Esophagus squamous epithelium (tissue), 5 donors: Measurements from ENCODE around the gene ZNF385D. TPM values are rescaled to one million over a fixed set of nuclear protein-coding genes. Genes with fewer than 3 reads are reported as not detected.

ENCODE experiments used
- DNase-seq: peaks from one replicate; lab custom pipeline; 2025; lab: John Stamatoyannopoulos, UW
- H3K27ac ChIP-seq, 4 donors: fragments of 200-600 bp; sonication (generic); one replicate each; pipeline ENCODE4 v1.5.1; 2016 to 2019; ENCODE audit warnings: mild to moderate bottlenecking in 1 of 4
- H3K27me3 ChIP-seq, 4 donors: fragments of 200-600 bp; sonication (generic); 1 replicate in 3 of 4; 2 replicates in 1 of 4; pipeline versions ENCODE4 v1.5.1 to v1.6.0; 2017 to 2021; ENCODE audit warnings: antibody characterized with exemption in 1 of 4
- H3K36me3 ChIP-seq, 3 donors: fragments of 200-600 bp; sonication (generic); one replicate each; pipeline ENCODE4 v1.5.1; 2016 to 2019
- H3K4me1 ChIP-seq, 3 donors: fragments of 200-600 bp; sonication (generic); one replicate each; pipeline ENCODE4 v1.5.1; 2017 to 2019
- H3K4me3 ChIP-seq, 4 donors: fragments of 200-600 bp; sonication (generic); 1 replicate in 3 of 4; 2 replicates in 1 of 4; pipeline ENCODE4 v1.5.1; 2016 to 2019; ENCODE audit warnings: mild to moderate bottlenecking in 2 of 4, moderate library complexity in 1 of 4
- H3K9me3 ChIP-seq, 3 donors: fragments of 200-600 bp; sonication (generic); one replicate each; pipeline ENCODE4 v1.5.1; 2016 to 2019
- CTCF ChIP-seq, 6 experiments: fragments of 450-650 bp in 4 of 6; fragments of 200-600 bp in 2 of 6; sonication (generic) in 2 of 6; IDR thresholded peaks; one replicate each; pipeline ENCODE4 v1.5.1; 2016 to 2019; ENCODE audit warnings: antibody characterized with exemption in 6 of 6, mild to moderate bottlenecking in 4 of 6, moderate library complexity in 4 of 6
- POLR2A ChIP-seq, 4 donors: fragments of 450-650 bp; IDR thresholded peaks; one replicate each; pipeline ENCODE4 v1.6.1; 2017; ENCODE audit warnings: antibody characterized with exemption in 4 of 4, mild to moderate bottlenecking in 4 of 4, moderate library complexity in 3 of 4
- WGBS, 2 donors: methylation state at CpG; one replicate each; pipeline ENCODE4 v1.1.5; 2018; 5-methylcytosine and 5-hydroxymethylcytosine counted together
- intact Hi-C: fragments of 100-400 bp; cut with DNase I; formaldehyde crosslinking; loops from one replicate; pipeline ENCODE4 v1.15.0; 2022
- total RNA-seq, 4 donors: library from RNA; depleted of rRNA; stranded (reverse); fragments of >200 nt; gene quantifications; one replicate each; pipeline ENCODE4 v1.1.0, GENCODE V29; 2016
- donor health status: DM: yes; HTN: yes; CAD: no.

Gene ZNF385D
- 1 to 10 TPM in 1 of 4 donors, under 1 TPM in 3; 0.04 to 3.4 (median 0.50) TPM for total RNA-seq

- no peak for DNase-seq
- 4 to 8% methylated on average over 8 to 14 of the region's 31 CpGs for WGBS, 2 donors
- no peaks in the 10 kb centered on the region for H3K9me3 ChIP-seq
- peak within 1 kb of the TSS; percentile 15 to 66 (median 46) for H3K4me3 ChIP-seq
- no peaks in the 10 kb centered on the region for H3K27me3 ChIP-seq
- intact Hi-C loops: no loop called here
- peak within 1 kb of the TSS; percentile 15 to 83 (median 72) for H3K27ac ChIP-seq
- TF ChIP-seq POLR2A (IDR thresholded peaks at IDR 0.05): no peak
- H3K4me1 ChIP-seq: peaks cover 0 to 18% (median 9%) of the 10 kb centered on the region in 3 donors
- no peaks in the 10 kb centered on the region for H3K36me3 ChIP-seq
Measured at GRCh38 chr3:21750831-21751391, at the start of gene ZNF385D. TSS of gene ZNF385D (minus strand) at chr3:21751210. CDS start at chr3:21750916, 294 bp downstream.

GRCh38 chr3:21798356-21799088, 47.5 kb upstream of the ZNF385D start:
- TF ChIP-seq CTCF (IDR thresholded peaks at IDR 0.05) (no peak), POLR2A (IDR thresholded peaks at IDR 0.05) (no peak)
- Histone ChIP-seq H3K27me3 (no peaks in the 10 kb centered on the region), H3K4me1 (peaks cover 0 to 15% (median 0%) of the 10 kb centered on the region in 3 donors), H3K36me3 (no peaks in the 10 kb centered on the region), H3K4me3 (no peak overlapping the region), H3K9me3 (no peaks in the 10 kb centered on the region), H3K27ac (no peak overlapping the region)
- 72 to 80% methylated on average over 9 of the region's 9 CpGs for WGBS, 2 donors
- no peak for DNase-seq
- intact Hi-C loops: no loop called here

- intact Hi-C loops: no loop called here
- no peaks in the 10 kb centered on the region for H3K27me3 ChIP-seq
- H3K36me3 ChIP-seq: no peaks in the 10 kb centered on the region
- H3K4me1 ChIP-seq: peaks cover 0 to 15% (median 0%) of the 10 kb centered on the region in 3 donors
- DNase-seq: no peak
- 7 to 13% methylated on average over 2 of the region's 2 CpGs for WGBS, 2 donors
- no peaks in the 10 kb centered on the region for H3K9me3 ChIP-seq
- no peak overlapping the region for H3K27ac ChIP-seq
- no peak overlapping the region for H3K4me3 ChIP-seq
- TF ChIP-seq CTCF (IDR thresholded peaks at IDR 0.05) (no peak), POLR2A (IDR thresholded peaks at IDR 0.05) (no peak)
Measured at GRCh38 chr3:21795921-21796320, 44.9 kb upstream of the ZNF385D start.

- H3K27ac ChIP-seq: no peak overlapping the region
- intact Hi-C loops: no loop called here
- 43 to 49% methylated on average over 4 to 5 of the region's 5 CpGs for WGBS, 2 donors
- DNase-seq: no peak
- peaks cover 0 to 15% (median 0%) of the 10 kb centered on the region in 3 donors for H3K4me1 ChIP-seq
- H3K4me3 ChIP-seq: no peak overlapping the region
- H3K9me3 ChIP-seq: no peaks in the 10 kb centered on the region
- H3K36me3 ChIP-seq: no peaks in the 10 kb centered on the region
- TF ChIP-seq POLR2A (IDR thresholded peaks at IDR 0.05): no peak
- TF ChIP-seq CTCF (IDR thresholded peaks at IDR 0.05): no peak
- no peaks in the 10 kb centered on the region for H3K27me3 ChIP-seq
Measured at GRCh38 chr3:21795152-21795837, 44.3 kb upstream of the ZNF385D start.

- Histone ChIP-seq H3K4me1 (peaks cover 0 to 15% (median 0%) of the 10 kb centered on the region in 3 donors), H3K4me3 (no peak overlapping the region), H3K27ac (no peak overlapping the region), H3K9me3 (no peaks in the 10 kb centered on the region), H3K36me3 (no peaks in the 10 kb centered on the region), H3K27me3 (no peaks in the 10 kb centered on the region)
- 50 to 59% methylated on average over 2 of the region's 2 CpGs for WGBS, 2 donors
- DNase-seq: no peak
- TF ChIP-seq CTCF (IDR thresholded peaks at IDR 0.05) (no peak), POLR2A (IDR thresholded peaks at IDR 0.05) (no peak)
- intact Hi-C loops: no loop called here
Measured at GRCh38 chr3:21794291-21794690, 43.3 kb upstream of the ZNF385D start.
